Lung (tissue), 12 donors: ENCODE data around the gene URGCP. TPM values are rescaled to one million over a fixed set of nuclear protein-coding genes. Genes with fewer than 3 reads are reported as not detected.

Experiments used
- ATAC-seq: fragments of 200-7000 bp; cut with Tn5 transposase; one replicate; pipeline ENCODE4 v1.9.1; 2020; ENCODE audit warnings: moderate number of reproducible peaks; ENCODE audit not compliant: insufficient read depth, low FRiP score
- DNase-seq, 3 donors: peaks; one replicate each; pipeline ENCODE4 v3.0.0-alpha.2; 2013 to 2017
- H3K27ac ChIP-seq, 2 donors: one replicate each; pipeline ENCODE4 v1.5.1; 2013; ENCODE audit warnings: mild to moderate bottlenecking in 2 of 2, moderate library complexity in 2 of 2, control low read depth in 1 of 2, inconsistent platforms in 1 of 2, low read depth in 1 of 2, low read length in 1 of 2
- H3K27me3 ChIP-seq, 3 donors: one replicate each; pipeline ENCODE4 v1.5.1; 2013; ENCODE audit warnings: low read length in 2 of 3; ENCODE audit not compliant: control insufficient read depth in 3 of 3, insufficient read depth in 3 of 3
- H3K36me3 ChIP-seq, 4 donors: one replicate each; pipeline ENCODE4 v1.5.1; 2013; ENCODE audit warnings: low read length in 4 of 4, mild to moderate bottlenecking in 1 of 4, moderate library complexity in 1 of 4; ENCODE audit not compliant: control insufficient read depth in 4 of 4, insufficient read depth in 4 of 4
- H3K4me1 ChIP-seq, 5 donors: one replicate each; pipeline ENCODE4 v1.5.1; 2013; ENCODE audit warnings: low read length in 5 of 5, mild to moderate bottlenecking in 2 of 5, moderate library complexity in 1 of 5; ENCODE audit not compliant: control insufficient read depth in 5 of 5, insufficient read depth in 5 of 5
- H3K4me3 ChIP-seq: one replicate; pipeline ENCODE4 v1.5.1; 2013; ENCODE audit warnings: mild to moderate bottlenecking, control low read depth, moderate library complexity
- H3K9ac ChIP-seq, 2 donors: one replicate each; pipeline ENCODE4 v1.5.1; 2013; ENCODE audit warnings: low read length in 2 of 2, control low read depth in 1 of 2; ENCODE audit not compliant: insufficient read depth in 1 of 2
- H3K9me3 ChIP-seq, 4 donors: one replicate each; pipeline ENCODE4 v1.5.1; 2013; ENCODE audit warnings: low read length in 3 of 4, mild to moderate bottlenecking in 1 of 4, moderate library complexity in 1 of 4; ENCODE audit not compliant: control insufficient read depth in 4 of 4, insufficient read depth in 3 of 4
- WGBS, 2 donors: extraction: QIAGEN DNeasy Blood & Tissue Kit; methylation state at CpG; one replicate each; pipeline ENCODE4 v1.1.7; 2013; 5-methylcytosine and 5-hydroxymethylcytosine counted together
- polyA plus RNA-seq, 2 donors: library from polyadenylated mRNA; stranded (reverse); fragments of 200-250 nt; gene quantifications; one replicate each; pipeline ENCODE4 v1.2.1, GENCODE V29; 2013
- total RNA-seq, 2 donors: library from RNA; depleted of rRNA in 1 of 2; stranded (reverse); fragments of >200 nt in 1 of 2; gene quantifications; one replicate each; pipeline ENCODE4 v1.2.1, GENCODE V29; 2014 to 2021
- TF ChIP-seq, protein P1 (sequence below): IDR thresholded peaks from 2 replicates; pipeline ENCODE4 v1.5.1; 2012; ENCODE audit warnings: mild to moderate bottlenecking; ENCODE audit errors: control extremely low read depth, extremely low read depth
- donor health status: control.
- donor health status: control.
- donor health status: Bipolar disorder and iron deficiency.
- donor health status: healthy.
- donor health status: DM: yes; HTN: yes; CAD: no.

Gene URGCP
- total and polyA plus RNA-seq, 4 donors = 11.8 to 25.5 (median 19.7) TPM

DNA sequence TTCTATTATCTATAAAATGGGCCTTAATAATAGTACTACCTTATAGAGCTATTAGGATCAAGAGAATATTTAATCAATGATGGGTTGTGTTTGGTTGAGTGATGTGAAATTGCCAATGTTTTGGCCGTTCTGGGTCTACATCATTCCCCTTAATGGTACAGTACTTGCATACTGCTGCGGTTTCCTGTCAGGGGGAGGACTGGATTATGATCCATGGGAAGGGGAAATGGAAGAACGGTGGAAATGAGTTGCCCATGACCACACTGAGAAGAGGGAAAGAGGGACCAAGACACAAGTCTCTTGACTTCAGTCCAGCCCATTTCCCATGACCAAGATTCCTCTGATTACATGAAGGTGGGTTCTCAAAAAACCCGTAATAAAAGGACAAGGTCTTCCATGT is 36.1 kb downstream of the URGCP start:
- 76 to 83% methylated on average over 4 of the region's 4 CpGs for WGBS, 2 donors
- H3K36me3 ChIP-seq = peaks cover 10 to 15% (median 11%) of the 10 kb centered on the region in 4 donors
- no peak overlapping the region for H3K27ac ChIP-seq
- DNase-seq (no peak), ATAC-seq (no peak)
- H3K4me1 ChIP-seq = peaks cover 5 to 23% (median 9%) of the 10 kb centered on the region in 5 donors
- no peaks in the 10 kb centered on the region for H3K9me3 ChIP-seq
- no peak overlapping the region for H3K4me3 ChIP-seq
- peak overlapping the region in 1 of 2 donors; percentile 69 for H3K9ac ChIP-seq
- no peaks in the 10 kb centered on the region for H3K27me3 ChIP-seq
- TF ChIP-seq, protein P1, sequence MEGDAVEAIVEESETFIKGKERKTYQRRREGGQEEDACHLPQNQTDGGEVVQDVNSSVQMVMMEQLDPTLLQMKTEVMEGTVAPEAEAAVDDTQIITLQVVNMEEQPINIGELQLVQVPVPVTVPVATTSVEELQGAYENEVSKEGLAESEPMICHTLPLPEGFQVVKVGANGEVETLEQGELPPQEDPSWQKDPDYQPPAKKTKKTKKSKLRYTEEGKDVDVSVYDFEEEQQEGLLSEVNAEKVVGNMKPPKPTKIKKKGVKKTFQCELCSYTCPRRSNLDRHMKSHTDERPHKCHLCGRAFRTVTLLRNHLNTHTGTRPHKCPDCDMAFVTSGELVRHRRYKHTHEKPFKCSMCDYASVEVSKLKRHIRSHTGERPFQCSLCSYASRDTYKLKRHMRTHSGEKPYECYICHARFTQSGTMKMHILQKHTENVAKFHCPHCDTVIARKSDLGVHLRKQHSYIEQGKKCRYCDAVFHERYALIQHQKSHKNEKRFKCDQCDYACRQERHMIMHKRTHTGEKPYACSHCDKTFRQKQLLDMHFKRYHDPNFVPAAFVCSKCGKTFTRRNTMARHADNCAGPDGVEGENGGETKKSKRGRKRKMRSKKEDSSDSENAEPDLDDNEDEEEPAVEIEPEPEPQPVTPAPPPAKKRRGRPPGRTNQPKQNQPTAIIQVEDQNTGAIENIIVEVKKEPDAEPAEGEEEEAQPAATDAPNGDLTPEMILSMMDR = no peak

DNA sequence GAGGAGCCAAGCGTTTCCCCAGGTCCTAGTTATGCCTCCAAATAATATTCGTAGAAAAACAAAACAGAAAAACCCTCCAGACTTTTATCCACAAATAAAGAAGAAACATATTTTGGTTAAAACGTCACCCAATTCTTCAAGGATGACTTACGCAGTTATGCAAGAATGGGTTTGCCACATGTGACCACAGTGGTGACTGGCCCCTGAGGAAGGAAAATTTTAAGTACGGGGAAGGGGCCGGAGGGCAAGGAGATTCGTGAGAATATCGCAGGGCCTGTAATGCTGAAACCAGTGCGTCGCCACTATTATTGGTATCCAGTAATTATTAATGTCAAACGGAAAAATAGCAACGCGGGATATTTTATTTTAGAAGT is 36.5 kb downstream of the URGCP start:
- peak in 2 of 3 donors; percentile 23 to 66 for DNase-seq
- H3K9me3 ChIP-seq = no peaks in the 10 kb centered on the region
- H3K27ac ChIP-seq = peak overlapping the region; percentile 90 to 95
- H3K4me3 ChIP-seq = peak overlapping the region; percentile 37
- H3K4me1 ChIP-seq = peaks cover 5 to 23% (median 9%) of the 10 kb centered on the region in 5 donors
- peaks cover 6 to 13% (median 11%) of the 10 kb centered on the region in 4 donors for H3K36me3 ChIP-seq
- TF ChIP-seq, protein P1 = no peak
- 30% methylated on average over 13 of the region's 13 CpGs for WGBS, 2 donors
- no peak for ATAC-seq
- peak overlapping the region in 1 of 2 donors; percentile 69 for H3K9ac ChIP-seq
- H3K27me3 ChIP-seq = no peaks in the 10 kb centered on the region

DNA sequence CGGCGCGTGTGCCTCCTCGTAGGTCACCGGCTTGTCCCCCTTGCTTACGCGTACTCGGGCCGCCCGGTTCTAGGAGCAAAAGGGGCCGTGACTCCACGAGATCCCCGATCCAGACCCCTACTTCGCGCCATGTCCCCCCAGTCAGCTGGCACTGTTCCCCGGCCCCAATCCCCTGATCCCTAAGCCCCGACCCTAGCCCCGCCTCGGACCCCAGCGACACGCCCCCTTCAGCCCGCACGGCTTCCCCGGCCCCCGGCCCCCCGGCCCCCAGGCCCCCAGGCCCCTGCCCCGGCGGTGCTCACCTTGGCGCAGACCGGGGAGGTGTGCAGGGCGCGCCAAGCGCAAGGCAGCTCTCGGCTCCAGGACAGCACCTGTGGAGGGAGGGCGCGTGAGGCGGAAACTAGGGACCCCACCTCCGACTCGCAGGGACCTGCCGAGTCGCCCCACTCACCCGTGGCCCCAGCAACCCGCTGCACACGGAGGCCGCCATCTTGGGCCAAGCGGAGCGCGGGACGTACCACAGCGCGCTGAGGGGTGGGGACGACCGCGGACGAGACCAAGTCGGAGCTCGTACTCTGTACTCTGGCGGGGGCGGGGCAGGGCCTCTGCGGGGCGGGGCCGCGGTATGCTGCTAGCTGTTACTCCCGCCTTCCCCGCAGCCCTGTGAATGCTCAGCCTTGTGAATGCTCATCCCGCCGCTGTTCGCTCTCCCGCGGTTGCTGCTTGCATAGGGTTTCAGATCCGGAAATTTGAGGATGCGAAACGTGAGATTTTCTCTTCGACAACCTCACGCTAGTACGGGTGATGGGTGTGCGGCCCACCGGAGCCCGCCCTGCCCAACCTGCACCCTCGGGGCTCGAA is 37.2 kb downstream of the URGCP start, which contains the start of gene MRPS24:
Gene MRPS24 (minus strand): TSS at position 512 of the 861 bp plus-strand sequence. CDS start 22 bp downstream, at position 490.
- peak; percentile 99 for ATAC-seq
- H3K4me1 ChIP-seq = peaks cover 5 to 23% (median 9%) of the 10 kb centered on the region in 5 donors
- TF ChIP-seq, protein P1 = no peak
- peak within 1 kb of the TSS; percentile 21 to 69 for H3K9ac ChIP-seq
- H3K36me3 ChIP-seq = peaks cover 6 to 13% (median 10%) of the 10 kb centered on the region in 4 donors
- no peaks in the 10 kb centered on the region for H3K27me3 ChIP-seq
- peak; percentile 95 to 98 (median 96) for DNase-seq
- H3K9me3 ChIP-seq = no peaks in the 10 kb centered on the region
- H3K27ac ChIP-seq = peak within 1 kb of the TSS; percentile 90 to 95
- peak within 1 kb of the TSS; percentile 99 for H3K4me3 ChIP-seq
- 1% methylated on average over 70 to 81 of the region's 81 CpGs for WGBS, 2 donors
